Activated CD4-positive, alpha-beta memory T cell treated with anti-CD3 and anti-CD28 coated beads, Interleukin-2, amount 10 ng/mL, durations not matched to agents 7 days and 5 days (primary cell): ENCODE data around the gene SURF2. TPM values are rescaled to one million over a fixed set of nuclear protein-coding genes. Genes with fewer than 3 reads are reported as not detected.
"Not testable (repeated sequence)": the region's sequence is repeated elsewhere in the genome, so short reads cannot be mapped to it uniquely, and the experiment has no call there.

ENCODE experiments used
- CTCF ChIA-PET: fragments of 350-600 bp; sonication (Branson Sonifier 250); formaldehyde crosslinking; loops from one replicate; lab custom pipeline; 2021; ENCODE audit warnings: antibody characterized with exemption, inconsistent platforms; lab: Charles Lee
- POLR2A ChIA-PET: fragments of 350-600 bp; sonication (Branson Sonifier 250); formaldehyde crosslinking; loops from one replicate; lab custom pipeline; 2021; ENCODE audit warnings: antibody characterized with exemption; lab: Charles Lee
- DNase-seq: peaks from one replicate; pipeline ENCODE4 v3.0.0-alpha.2; 2020
- H3K27ac Mint-ChIP-seq: one replicate; pipeline ENCODE4 v1.8.0; 2021; ENCODE audit warnings: mild to moderate bottlenecking, mixed read lengths
- H3K27me3 Mint-ChIP-seq: one replicate; pipeline ENCODE4 v1.8.0; 2021; ENCODE audit warnings: mixed read lengths
- H3K36me3 Mint-ChIP-seq: one replicate; pipeline ENCODE4 v1.8.0; 2021; ENCODE audit warnings: low read depth, mixed read lengths
- H3K4me1 Mint-ChIP-seq: one replicate; pipeline ENCODE4 v1.8.0; 2021; ENCODE audit warnings: mixed read lengths
- H3K4me3 Mint-ChIP-seq: one replicate; pipeline ENCODE4 v1.8.0; 2021; ENCODE audit warnings: mild to moderate bottlenecking, mixed read lengths
- H3K9me3 Mint-ChIP-seq: one replicate; pipeline ENCODE4 v1.8.0; 2021; ENCODE audit warnings: mixed read lengths
- total RNA-seq, 2 experiments: library from RNA; stranded (reverse); gene quantifications; one replicate each; pipeline ENCODE4 v1.2.3, GENCODE V29; 2021

Gene SURF2
- total RNA-seq, 2 experiments from 2014 or later: 10.2 TPM

DNA sequence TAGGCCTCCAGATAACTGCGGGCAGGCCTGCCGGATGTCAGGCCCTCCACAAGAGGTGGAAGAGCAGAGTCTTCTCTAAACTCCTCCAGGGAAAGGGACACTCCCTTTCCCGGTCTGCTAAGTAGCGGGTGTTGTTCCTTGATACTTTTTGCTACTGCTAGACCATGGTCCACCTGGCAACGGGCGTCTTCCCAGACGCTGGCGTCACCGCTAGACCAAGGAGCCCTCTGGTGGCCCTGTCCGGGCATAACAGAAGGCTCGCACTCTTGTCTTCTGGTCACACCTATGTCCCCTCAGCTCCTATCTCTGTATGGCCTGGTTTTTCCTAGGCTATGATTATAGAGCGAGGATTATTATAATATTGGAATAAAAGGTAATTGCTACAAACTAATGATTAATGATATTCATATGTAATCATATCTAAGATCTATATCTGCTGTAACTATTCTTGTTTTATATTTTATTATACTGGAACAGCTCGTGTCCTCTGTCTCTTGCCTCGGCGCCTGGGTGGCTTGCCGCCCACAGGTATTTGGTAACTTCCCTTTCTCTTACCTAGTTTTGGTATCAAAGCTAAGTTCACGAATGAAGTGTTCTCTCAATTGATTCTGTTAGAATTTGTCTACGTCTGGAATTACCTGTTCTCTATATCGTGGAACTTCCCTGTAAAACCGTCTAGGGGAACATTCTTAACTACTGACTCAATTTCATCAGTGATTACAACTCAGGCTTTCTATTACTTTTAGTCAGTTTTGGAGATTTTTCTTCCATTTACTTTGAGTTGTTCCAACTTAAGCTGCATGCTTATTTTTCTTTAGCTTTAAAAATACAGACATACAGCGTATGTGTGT is 26.8 kb upstream of the SURF2 start:
- CTCF ChIA-PET: interaction anchor here (0.8 to 2.8 kb wide), 7 partner anchors 18 to 149 kb away, joined by 3 to 16 read pairs (median 3); partner anchors contain the start of genes MED22, RPL7A and STKLD1
- H3K36me3 Mint-ChIP-seq: peaks cover 37% of the 10 kb centered on the region

DNA sequence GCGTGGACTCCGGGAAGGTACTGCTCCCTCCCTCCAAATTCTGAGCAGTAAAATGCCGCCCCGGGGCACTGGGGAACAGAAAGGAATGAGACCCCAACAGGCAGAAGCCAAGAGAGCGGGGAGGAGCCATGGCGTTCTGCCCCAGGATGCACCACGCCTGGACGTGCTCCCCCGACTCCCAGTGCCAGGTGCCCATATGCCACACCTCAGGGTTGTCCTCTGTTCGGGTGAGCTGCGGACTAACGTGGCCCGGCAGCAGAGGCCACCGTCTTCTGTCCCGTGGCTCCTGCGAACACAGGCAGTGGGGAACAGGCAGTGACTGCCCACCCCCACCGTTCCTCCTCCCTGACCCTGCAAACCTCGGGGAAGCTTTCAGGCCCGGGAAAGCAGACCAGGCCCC is 25.1 kb upstream of the SURF2 start:
- ChIA-PET POLR2A (interaction anchor here (1.5 kb wide), 1 partner anchor 9 kb away, joined by 4 read pairs; no protein-coding TSS in a partner anchor), CTCF (interaction anchor here (1.1 to 2.8 kb wide), 3 partner anchors 9 to 145 kb away, joined by 4 to 16 read pairs (median 7); no protein-coding TSS in a partner anchor)
- Mint-ChIP-seq H3K27ac (no peak overlapping the region), H3K4me1 (peaks cover 23% of the 10 kb centered on the region), H3K4me3 (no peak overlapping the region), H3K36me3 (peaks cover 50% of the 10 kb centered on the region), H3K27me3 (no peaks in the 10 kb centered on the region), H3K9me3 (no peaks in the 10 kb centered on the region)
- DNase-seq: no peak

More for the DNA sequence above, 26.8 kb upstream of the SURF2 start:
- not testable (repeated sequence) for H3K4me1 Mint-ChIP-seq, H3K27ac Mint-ChIP-seq, H3K9me3 Mint-ChIP-seq, H3K27me3 Mint-ChIP-seq, DNase-seq, H3K4me3 Mint-ChIP-seq
- POLR2A ChIA-PET: interaction anchor here (0.8 to 1.3 kb wide), 3 partner anchors 18 to 46 kb away, joined by 3 to 4 read pairs (median 3); partner anchors contain the start of gene MED22

DNA sequence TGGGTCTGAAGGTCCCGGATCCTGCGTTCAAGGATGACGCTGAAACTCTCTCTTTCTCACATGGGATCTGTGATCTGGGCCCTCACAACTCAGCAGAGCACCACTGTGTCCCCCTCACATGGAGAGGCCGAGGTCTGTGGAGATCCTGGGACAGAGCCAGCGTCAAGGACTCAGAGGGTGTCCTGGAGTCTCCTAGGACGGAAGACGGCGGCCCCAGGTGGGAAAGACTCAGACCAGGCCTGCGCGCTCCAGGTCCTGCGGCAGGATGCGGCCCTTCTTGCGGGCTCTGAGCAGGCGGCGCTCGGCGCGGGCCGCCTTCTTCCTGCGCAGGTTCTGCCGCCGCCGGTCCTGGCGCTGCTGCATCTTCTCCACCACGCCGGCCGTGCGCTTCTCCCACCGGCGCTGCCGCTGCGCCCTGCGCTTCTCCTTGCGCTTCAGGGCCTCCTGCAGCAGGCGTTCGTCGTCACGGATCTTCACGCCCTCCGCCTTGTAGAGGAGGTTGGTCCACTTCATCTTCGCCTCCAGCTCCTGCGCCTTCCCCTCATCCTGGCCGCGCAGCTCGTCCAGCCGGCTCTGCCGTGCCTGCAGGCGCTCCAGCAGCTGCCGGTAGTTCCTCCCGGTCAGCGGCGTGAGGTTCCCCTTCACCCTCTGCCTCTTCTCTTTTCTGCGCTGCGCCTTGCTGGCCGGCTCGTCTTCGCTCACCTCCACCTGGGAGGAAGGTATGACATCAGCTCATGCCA is 24.5 kb upstream of the SURF2 start:
- no peaks in the 10 kb centered on the region for H3K27me3 Mint-ChIP-seq
- peaks cover 53% of the 10 kb centered on the region for H3K36me3 Mint-ChIP-seq
- no peak overlapping the region for H3K4me3 Mint-ChIP-seq
- H3K4me1 Mint-ChIP-seq: peaks cover 28% of the 10 kb centered on the region
- no peak for DNase-seq
- H3K27ac Mint-ChIP-seq: no peak overlapping the region
- POLR2A ChIA-PET: interaction anchor here (0.8 to 4.0 kb wide), 3 partner anchors 9 to 39 kb away, joined by 3 to 31 read pairs (median 4); partner anchors contain the start of genes MED22 and RPL7A
- no peaks in the 10 kb centered on the region for H3K9me3 Mint-ChIP-seq
- CTCF ChIA-PET: no interaction called here

DNA sequence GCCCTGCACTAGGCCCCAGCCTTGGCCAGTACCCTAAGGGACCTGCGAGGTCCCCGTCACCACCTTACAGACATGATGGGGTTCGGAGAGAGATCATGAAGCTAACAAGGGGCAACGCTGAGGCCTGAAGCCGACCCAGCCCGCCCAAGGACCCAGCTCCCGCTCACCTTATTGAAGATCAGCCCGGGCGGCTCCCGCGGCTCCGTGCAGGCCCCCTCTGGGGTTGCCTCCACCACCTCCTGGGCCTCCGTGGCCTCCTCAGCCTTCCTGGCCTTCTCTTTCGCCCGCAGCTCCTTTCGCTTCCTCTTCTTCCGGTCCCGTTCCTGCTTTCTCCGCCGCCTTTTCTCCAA is 24.0 kb upstream of the SURF2 start:
- H3K36me3 Mint-ChIP-seq: peaks cover 53% of the 10 kb centered on the region
- no peaks in the 10 kb centered on the region for H3K9me3 Mint-ChIP-seq
- H3K4me1 Mint-ChIP-seq: peaks cover 31% of the 10 kb centered on the region
- no peak overlapping the region for H3K4me3 Mint-ChIP-seq
- ChIA-PET CTCF (interaction anchor here (0.5 kb wide), 1 partner anchor 143 kb away, joined by 3 read pairs; no protein-coding TSS in a partner anchor), POLR2A (interaction anchor here (0.8 to 4.0 kb wide), 2 partner anchors 16 to 39 kb away, joined by 3 to 31 read pairs; partner anchors contain the start of genes MED22 and RPL7A)
- no peak overlapping the region for H3K27ac Mint-ChIP-seq
- no peak for DNase-seq
- H3K27me3 Mint-ChIP-seq: no peaks in the 10 kb centered on the region

DNA sequence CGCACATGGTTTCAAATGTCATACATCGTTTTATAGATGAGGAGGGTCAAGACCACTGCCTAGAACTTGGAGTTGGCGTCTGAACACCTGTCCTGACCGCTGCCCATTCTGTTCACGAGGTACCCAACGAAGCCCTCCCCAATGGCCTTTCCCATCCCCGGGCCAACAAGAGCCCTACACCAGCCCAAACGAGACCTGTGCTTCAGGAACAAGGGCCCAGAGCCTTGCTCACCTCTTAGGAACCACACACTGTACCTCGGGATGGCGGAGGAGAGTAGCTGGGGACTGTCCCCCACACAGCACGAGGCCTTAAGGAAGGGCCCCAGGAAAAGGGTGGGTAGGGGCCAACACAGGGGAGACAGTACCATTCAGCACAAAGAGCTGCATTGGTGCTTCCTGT is 23.3 kb upstream of the SURF2 start:
- Mint-ChIP-seq H3K4me3 (no peak overlapping the region), H3K9me3 (no peaks in the 10 kb centered on the region), H3K27me3 (no peaks in the 10 kb centered on the region), H3K27ac (no peak overlapping the region), H3K4me1 (peaks cover 31% of the 10 kb centered on the region), H3K36me3 (peaks cover 53% of the 10 kb centered on the region)
- no peak for DNase-seq
- ChIA-PET POLR2A (interaction anchor here (1.3 to 4.0 kb wide), 2 partner anchors 15 to 38 kb away, joined by 3 to 31 read pairs; partner anchors contain the start of genes MED22 and RPL7A), CTCF (no interaction called here)

DNA sequence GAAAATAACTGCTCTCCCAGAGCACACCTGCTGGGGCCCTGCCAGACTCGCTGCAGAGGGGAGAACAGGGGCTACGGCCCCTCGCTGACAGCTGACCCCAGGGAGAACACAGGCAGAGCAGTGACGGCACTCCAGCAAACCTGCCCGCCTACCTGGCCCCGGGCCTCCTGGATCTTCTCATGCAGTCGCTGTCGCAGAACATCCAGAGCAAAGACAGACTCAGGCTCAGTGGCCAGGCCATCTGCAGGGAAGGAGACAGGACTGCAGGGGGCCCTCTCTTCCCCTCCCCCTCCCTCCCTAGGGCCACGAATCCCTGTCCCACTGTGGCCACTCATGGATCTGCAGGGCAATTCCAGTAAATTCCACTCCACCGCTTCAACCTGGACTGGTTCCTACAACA is 22.8 kb upstream of the SURF2 start:
- CTCF ChIA-PET: interaction anchor here (1.6 kb wide), 1 partner anchor 37 kb away, joined by 5 read pairs; no protein-coding TSS in a partner anchor
- DNase-seq: no peak
- Mint-ChIP-seq H3K4me1 (peaks cover 31% of the 10 kb centered on the region), H3K9me3 (no peaks in the 10 kb centered on the region), H3K36me3 (peaks cover 53% of the 10 kb centered on the region), H3K27ac (no peak overlapping the region), H3K4me3 (no peak overlapping the region), H3K27me3 (no peaks in the 10 kb centered on the region)
- POLR2A ChIA-PET: interaction anchor here (1.3 to 4.0 kb wide), 2 partner anchors 15 to 37 kb away, joined by 3 to 31 read pairs; partner anchors contain the start of genes MED22 and RPL7A

DNA sequence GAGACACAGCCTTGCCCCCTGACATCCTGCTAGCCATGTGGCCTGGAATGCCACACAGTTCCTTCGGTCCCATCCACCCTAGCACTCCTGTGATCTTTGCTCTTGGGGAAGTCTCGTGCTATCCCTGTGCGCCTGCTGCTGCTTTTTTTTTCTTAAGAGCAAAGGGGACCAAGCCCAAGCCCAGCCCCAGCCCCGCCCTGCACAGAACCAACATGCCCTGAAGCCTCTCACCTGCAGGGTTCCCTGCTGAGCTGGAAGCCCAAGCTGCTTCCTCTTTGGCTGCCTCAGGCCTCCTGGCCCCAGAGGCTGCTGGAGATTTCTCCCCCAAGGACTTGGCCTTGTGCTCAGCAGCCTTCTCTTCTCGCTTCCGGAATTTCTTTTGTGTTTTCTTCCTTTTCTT is 22.2 kb upstream of the SURF2 start:
- ChIA-PET POLR2A (interaction anchor here (1.3 to 4.0 kb wide), 3 partner anchors 14 to 37 kb away, joined by 3 to 31 read pairs (median 4); partner anchors contain the start of genes MED22 and RPL7A), CTCF (interaction anchor here (1.6 kb wide), 2 partner anchors 14 to 37 kb away, joined by 5 to 7 read pairs; partner anchors contain the start of genes MED22 and RPL7A)
- Mint-ChIP-seq H3K27me3 (no peaks in the 10 kb centered on the region), H3K27ac (no peak overlapping the region), H3K4me3 (no peak overlapping the region), H3K4me1 (peaks cover 33% of the 10 kb centered on the region), H3K36me3 (peaks cover 58% of the 10 kb centered on the region), H3K9me3 (no peaks in the 10 kb centered on the region)
- DNase-seq: no peak

DNA sequence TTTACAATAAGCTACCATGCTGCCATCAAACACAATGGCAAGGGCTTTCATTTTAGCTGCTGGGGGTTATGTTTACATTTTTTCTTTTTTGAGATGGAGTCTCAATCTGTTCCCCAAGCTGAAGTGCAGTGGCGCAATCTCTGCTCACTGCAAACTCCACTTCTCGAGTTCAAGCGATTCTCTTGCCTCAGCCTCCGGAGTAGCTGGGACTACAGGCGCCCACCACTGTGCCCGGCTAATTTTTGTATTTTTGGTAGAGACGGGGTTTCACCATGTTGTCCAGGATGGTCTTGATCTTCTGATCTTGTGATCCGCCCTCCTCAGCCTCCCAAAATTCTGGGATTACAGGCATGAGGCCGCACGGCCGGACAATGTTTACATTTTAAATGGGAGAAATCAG is 21.5 kb upstream of the SURF2 start:
- POLR2A ChIA-PET: interaction anchor here (1.0 to 4.0 kb wide), 5 partner anchors 14 to 40 kb away, joined by 3 to 31 read pairs (median 4); partner anchors contain the start of genes MED22, RPL7A and SURF1
- not testable (repeated sequence) for DNase-seq, H3K27me3 Mint-ChIP-seq, H3K9me3 Mint-ChIP-seq
- Mint-ChIP-seq H3K27ac (peak overlapping the region; percentile 31), H3K36me3 (peaks cover 62% of the 10 kb centered on the region), H3K4me1 (peaks cover 39% of the 10 kb centered on the region), H3K4me3 (peak overlapping the region; percentile 86)
- CTCF ChIA-PET: interaction anchor here (0.8 to 1.6 kb wide), 5 partner anchors 9 to 149 kb away, joined by 3 to 7 read pairs (median 5); partner anchors contain the start of genes MED22 and RPL7A

DNA sequence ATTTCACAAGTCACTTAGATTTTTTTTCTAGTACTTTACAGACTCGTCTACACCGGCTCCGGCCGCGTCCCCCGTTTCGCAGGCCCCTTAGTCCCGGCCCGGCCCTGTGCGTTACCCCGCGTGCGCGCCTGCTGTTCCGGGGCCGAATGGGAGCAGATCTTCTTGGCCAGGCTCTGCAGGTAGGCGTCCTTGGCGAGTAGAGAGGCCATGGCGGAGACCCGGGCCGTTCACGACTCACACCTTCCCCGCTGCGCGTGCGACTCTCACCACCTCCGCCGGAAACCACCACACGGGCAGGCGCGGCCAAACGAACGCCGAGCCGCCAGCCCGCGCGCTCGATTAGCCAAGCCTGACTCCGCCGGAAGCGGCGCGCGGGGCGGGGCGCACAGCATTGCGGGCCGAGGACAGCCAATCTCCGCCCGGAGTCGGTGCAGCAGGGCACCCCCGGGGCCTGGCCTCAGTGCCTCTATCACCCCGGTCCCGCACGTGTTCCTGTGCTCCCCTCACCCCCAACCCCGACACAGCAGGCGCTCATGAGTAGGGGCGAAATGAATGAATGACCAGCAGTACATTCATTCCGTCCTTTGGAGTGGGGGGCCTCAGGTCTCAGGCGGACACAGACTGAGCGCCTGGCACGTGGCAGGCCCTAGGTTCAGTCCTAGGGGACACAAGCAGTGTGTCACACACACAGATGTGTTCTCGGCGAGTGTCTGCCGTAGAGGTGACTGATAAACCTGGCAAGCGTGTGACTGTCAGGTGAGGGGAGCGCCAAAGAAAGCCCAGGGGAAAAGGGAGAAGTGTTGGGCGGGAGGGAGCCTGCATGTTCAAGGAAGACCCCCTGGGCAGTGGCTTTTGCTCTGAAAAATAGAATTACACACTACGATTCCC is 20.2 kb upstream of the SURF2 start, which contains the start of gene SURF6:
Gene SURF6, minus strand, starts transcription at position 265 of the 888 bp plus-strand sequence. Its CDS starts 56 bp downstream, at position 209.
- DNase-seq: peak; percentile 94
- POLR2A ChIA-PET: interaction anchor here (1.2 to 4.0 kb wide), 2 partner anchors 12 to 39 kb away, joined by 4 to 31 read pairs; partner anchors contain the start of genes MED22 and RPL7A
- Mint-ChIP-seq H3K27me3 (no peaks in the 10 kb centered on the region), H3K27ac (peak within 1 kb of the TSS; percentile 88), H3K4me1 (peaks cover 52% of the 10 kb centered on the region), H3K4me3 (peak within 1 kb of the TSS; percentile 86), H3K36me3 (peaks cover 65% of the 10 kb centered on the region), H3K9me3 (no peaks in the 10 kb centered on the region)
- CTCF ChIA-PET: interaction anchor here (0.6 to 1.6 kb wide), 5 partner anchors 10 to 311 kb away, joined by 3 to 7 read pairs (median 5); partner anchors contain the start of genes MED22 and RPL7A

DNA sequence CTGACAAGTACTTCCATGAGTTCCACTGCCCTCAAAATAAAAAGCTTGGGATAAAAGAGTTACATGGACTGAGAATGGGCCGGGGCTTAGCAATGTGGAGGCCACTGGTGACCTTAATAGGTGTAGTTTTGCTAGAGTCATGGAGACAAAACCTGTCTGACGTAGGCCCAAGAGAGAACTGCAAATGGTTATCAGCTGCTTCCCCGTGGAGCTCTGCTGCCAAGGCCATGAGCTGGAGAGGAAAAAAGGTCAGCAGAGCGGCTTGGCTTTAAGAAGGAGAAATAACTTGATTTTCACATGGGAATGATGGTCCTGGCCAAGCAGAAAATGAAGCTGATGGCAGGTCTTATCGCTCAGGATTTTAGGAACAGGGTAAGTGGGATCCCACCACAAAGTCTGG is 16.7 kb upstream of the SURF2 start:
- CTCF ChIA-PET: interaction anchor here (0.8 to 1.6 kb wide), 3 partner anchors 9 to 15 kb away, joined by 3 to 4 read pairs (median 3); no protein-coding TSS in a partner anchor
- Mint-ChIP-seq H3K27ac (no peak overlapping the region), H3K4me3 (no peak overlapping the region), H3K36me3 (peaks cover 52% of the 10 kb centered on the region), H3K4me1 (peaks cover 46% of the 10 kb centered on the region), H3K27me3 (no peaks in the 10 kb centered on the region), H3K9me3 (no peaks in the 10 kb centered on the region)
- POLR2A ChIA-PET: interaction anchor here (2.0 to 14.2 kb wide), 4 partner anchors 9 to 35 kb away, joined by 14 to 397 read pairs (median 17); partner anchors contain the start of genes MED22, RPL7A, STKLD1 and SURF1
- no peak for DNase-seq

DNA sequence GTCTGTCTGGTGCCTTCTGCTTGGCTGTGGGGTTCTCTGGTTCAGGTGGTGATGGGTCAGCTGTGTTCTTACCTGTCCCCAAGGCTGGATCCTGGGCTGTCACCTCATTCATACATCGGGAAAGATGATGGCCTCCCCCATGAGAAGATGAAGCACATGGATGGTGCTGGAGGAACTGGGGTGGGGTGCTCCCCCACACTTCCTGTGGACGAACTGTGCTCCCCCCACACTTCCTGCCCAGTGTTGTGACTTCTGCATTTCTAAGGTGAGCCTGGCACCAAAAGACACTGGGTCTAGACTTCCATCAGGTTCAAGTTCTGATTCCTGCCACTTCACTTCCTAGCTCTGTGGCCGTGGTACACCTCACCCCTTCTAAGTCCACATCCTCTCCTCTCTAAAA is 16.1 kb upstream of the SURF2 start:
- H3K27me3 Mint-ChIP-seq: no peaks in the 10 kb centered on the region
- H3K36me3 Mint-ChIP-seq: peaks cover 51% of the 10 kb centered on the region
- H3K9me3 Mint-ChIP-seq: no peaks in the 10 kb centered on the region
- H3K27ac Mint-ChIP-seq: peak overlapping the region; percentile 56
- CTCF ChIA-PET: interaction anchor here (1.3 to 1.6 kb wide), 2 partner anchors 10 to 14 kb away, joined by 3 to 4 read pairs; no protein-coding TSS in a partner anchor
- no peak overlapping the region for H3K4me3 Mint-ChIP-seq
- POLR2A ChIA-PET: interaction anchor here (1.6 to 14.2 kb wide), 5 partner anchors 8 to 35 kb away, joined by 4 to 397 read pairs (median 16); partner anchors contain the start of genes MED22, RPL7A, STKLD1 and SURF1
- peaks cover 41% of the 10 kb centered on the region for H3K4me1 Mint-ChIP-seq
- DNase-seq: no peak
